NCI-H2171 (cell line): ENCODE data around the gene ZNF516.

ENCODE experiments used
- DNase-seq: peaks from one replicate; lab custom pipeline; 2025; lab: John Stamatoyannopoulos, UW

Gene ZNF516

GRCh38 chr18:76421685-76422078 is 73.4 kb downstream of the ZNF516 start:
- no peak for DNase-seq

DNA sequence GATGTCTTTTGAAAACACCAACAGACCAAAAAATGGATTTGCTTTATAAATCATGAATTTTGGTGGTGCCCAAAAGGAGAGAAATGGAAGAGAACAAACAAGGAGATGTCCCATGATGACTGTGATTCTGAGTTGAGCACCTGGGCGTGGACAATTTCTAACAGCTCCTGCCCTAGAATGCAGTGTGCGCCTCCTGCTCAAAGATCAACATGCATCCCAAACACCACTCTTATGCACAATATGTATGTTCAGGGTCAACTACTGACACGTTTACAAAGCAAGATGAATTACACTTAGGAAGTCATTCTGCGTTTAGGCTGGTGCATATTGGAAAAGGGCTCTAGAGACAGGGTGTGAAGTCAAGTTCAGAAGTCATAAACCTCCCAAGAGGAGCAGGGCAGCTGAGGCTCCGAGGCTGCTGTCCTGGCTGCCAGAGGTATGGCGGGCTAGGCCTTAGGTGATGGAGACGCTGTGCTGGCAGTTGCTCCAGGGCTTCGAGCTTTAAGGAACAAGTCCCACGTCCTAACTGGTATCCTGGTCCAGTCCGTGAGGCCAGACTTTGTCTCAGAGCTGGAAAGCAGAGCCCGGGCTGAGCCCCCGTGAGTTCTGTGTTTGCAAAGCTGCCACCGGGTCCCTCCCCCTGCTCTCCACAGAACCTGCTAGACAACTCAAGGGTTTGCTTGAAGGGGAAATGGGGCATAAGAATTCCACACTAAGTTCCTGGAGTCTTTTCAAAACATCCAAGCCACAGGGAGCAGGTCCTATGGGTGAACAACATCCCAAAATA is 74.0 kb downstream of the ZNF516 start:
- no peak for DNase-seq

DNA sequence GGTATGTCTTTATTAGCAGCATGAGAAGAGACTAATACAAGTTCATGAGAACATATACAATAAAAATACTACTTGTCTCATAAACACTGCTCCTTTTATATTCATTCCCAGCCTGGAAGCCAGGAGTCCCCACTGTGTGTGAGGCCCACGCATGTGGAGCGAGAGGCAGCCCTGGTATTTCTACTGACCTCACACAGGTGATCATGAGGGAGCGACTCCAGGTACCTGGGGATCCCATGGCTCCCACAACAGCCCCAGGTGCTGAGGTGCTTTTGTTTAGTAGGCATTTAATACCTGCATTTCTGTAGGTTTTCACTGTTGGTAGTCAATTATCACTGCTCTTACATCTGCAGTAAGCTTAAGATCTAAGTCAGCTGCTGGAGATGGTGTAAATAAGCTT is 75.2 kb downstream of the ZNF516 start:
- DNase-seq = no peak

DNA sequence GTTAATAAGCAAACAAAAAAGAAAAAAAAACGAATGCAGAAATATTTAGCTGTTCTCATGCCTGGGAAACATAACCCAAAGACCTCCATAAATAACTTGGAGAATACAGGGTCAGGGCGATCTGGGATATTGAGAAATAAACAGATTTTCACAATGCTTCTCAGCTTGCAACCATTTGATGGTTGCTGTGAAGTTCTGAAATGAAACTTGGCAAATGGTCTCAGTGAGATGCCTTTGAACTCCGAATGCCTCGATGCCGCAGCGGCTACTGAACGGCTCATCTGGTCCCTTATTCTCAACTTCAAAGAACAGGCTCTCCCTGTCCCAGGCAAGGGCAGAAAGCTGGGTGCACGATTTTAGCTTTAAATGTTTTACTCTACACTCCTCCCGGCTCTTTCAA is 78.1 kb downstream of the ZNF516 start:
- no peak for DNase-seq

DNA sequence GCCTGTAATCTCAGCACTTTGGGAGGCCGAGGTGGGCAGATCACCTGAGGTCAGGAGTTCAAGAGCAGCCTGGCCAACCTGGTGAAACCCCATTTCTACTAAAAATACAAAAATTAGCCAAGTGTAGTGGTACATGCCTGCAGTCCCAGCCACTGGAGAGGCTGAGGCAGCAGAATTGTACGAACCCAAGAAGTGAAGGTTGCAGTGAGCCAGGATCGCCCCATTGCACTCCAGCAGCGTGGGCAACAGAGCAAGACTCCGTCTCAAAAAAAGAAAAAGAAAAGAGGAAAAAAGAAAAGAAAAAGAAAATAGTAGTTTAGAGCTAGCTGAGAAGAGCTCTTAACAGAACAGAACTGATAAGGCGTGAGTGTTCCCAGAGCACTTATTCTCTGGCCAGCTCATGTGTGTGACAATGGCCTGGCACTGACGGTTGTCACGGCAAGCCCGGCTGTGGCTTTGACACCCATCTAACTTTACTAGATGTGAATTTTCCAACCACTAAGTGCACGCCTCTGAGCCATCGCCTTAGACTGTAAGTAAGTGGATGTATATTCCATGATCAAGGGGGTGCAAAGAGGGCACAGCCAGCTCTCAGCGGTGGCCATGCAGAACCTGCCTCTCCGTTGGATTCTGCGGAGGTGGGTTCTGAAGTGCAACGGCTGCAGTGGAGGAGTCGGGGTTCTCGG is 80.0 kb downstream of the ZNF516 start:
- no peak for DNase-seq

DNA sequence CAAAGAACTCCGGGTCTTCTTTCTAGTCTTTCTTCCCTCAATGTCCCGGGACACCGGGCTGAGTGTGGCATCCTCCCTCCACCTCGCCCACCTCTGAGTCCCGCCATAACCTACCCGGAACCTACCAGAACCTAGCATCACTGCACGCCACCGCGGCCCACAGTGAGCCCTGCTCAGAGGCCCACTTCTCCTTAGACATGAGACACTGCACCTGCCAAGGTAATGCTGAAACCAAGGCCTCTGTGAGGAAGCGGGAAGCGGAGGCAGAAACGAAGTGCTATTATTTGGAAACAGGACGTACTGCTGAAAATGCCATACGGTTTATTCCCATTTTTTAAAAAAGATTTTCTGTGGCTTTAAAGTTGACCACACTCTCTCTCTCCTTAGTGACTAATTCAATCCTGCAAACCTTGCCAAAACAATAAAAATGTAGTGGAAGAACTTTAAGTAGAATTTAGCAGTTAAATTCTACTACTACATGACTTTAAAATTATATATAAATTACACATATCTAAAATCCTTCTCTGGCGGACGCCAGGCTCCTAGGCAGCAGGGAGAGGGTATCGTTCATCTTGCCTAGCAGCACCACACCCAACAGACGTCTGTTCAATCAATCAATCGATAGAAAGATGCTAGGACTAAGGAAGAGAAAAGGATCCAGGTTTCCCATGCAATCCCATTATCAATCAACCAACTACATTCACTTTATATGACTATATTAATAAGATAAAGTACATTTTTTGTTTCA is 82.0 kb downstream of the ZNF516 start:
- no peak for DNase-seq

- no peak for DNase-seq
Observed at GRCh38 chr18:76412010-76412817, 82.8 kb downstream of the ZNF516 start.

- DNase-seq = no peak
Observed at GRCh38 chr18:76410660-76411417, 84.2 kb downstream of the ZNF516 start.

DNA sequence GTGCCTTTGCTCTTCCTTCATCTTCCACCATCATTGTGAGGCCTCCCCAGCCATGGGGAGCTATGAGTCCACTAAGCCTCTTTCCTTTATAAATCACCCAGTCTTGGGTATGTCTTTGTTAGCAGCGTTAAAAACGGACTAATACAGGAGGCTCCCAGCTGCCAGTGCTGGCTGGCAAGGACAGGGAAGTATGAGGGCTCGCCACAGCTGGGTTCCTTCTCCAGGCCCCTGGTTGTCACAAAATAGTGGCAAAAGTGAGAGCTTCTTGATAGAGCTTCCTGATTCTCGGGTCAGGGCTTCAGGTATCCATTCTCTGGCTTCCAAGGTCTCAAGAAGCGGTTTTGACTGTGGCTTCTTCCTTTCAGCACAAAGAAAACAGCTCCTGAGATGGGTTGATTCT is 85.0 kb downstream of the ZNF516 start:
- no peak for DNase-seq

DNA sequence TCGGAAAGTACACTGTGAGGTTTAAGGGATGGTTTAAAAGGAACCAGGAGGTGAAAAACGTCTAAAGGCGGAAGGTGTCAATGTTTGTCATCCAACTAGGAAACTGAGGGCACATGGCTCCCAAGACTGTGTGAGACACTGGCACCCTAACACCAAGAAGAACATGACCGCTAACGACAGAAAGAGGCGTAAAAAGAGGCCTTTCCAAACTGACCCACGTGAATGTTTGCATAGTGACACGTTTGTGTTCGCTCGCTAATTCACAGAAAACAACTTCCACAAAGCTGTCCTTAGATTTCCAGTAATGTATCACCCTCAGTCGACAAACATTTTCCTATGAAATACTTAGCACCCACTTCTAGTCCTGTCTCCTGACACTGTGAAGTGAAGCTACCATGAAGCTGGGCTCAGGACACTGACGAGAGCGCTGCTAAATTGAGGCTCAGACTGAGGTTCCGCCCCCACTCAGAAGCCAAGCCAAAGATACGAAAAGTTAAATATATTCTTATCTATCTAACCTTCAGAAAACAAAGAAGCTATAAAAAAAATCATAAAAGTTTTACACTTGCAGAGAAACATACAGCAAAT is 86.5 kb downstream of the ZNF516 start:
- no peak for DNase-seq

- no peak for DNase-seq
Observed at GRCh38 chr18:76407681-76408080, 87.4 kb downstream of the ZNF516 start.

DNA sequence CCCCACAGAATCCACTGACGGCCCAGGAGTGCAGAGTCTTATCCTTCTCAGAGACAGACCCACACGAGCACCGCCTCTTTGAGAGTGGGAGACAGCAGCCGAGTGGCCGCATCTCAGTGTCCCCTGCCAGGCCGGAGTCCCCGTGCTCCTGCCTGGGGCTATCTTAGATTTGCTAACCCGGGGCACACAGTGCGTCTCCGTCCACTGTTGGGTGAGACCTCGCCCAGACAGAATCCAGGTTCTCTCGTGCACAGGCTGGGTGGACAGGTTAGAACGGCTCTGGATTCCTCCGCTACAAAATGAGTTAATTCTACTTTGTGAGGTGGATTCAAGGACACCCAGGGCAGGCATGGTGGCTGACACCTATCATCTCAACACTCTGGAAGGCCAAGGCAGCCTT is 88.3 kb downstream of the ZNF516 start:
- no peak for DNase-seq

DNA sequence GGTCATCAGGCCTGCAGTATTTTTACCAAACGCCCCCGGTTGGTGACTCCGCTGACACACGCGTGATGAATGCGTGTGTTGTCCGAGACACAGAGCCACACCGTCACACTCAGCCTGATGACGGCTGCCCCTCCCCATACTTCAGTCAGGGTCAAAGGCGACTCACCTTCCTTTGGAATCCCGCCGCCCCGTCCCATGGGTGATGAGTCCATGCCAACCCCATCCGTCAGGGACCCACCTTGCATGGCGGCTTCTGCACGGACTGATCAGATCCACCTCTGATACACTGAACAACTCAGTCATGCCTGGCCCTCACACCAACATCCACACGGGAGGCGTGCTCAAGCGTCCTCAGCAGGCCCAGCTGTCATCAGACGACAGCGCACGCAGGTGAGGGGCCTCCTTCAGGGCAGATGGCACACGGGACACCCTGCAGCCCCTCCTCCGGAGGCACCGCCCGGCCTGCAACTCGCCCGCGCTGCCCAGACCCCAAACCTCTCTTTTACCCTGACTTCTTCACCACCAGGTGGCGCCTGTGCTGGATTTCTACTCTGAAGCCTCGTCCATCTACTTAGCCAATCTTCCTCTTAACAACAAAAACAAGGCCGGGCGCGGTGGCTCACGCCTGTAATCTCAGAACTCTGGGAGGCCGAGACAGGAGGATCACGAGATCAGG is 89.2 kb downstream of the ZNF516 start:
- no peak for DNase-seq

DNA sequence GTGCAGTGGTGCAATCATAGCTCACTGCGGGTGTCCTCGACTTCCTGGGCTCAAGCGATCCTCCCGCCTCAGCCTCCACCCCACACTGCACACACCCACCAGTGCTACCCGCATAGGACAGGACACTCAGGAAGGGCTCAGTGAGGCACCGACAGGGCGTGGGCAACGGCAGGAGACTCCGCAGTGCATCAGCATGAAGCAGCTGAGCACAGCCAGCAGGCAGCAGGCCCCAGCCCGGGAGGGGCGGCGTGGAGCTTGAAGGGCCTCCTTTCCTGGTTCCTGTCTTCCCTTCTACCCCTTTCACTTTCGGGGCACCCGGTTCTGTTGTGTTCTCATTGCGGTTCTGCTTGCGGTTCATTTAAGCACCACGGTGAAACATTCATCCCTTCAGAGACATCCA is 89.8 kb downstream of the ZNF516 start:
- DNase-seq = no peak

DNA sequence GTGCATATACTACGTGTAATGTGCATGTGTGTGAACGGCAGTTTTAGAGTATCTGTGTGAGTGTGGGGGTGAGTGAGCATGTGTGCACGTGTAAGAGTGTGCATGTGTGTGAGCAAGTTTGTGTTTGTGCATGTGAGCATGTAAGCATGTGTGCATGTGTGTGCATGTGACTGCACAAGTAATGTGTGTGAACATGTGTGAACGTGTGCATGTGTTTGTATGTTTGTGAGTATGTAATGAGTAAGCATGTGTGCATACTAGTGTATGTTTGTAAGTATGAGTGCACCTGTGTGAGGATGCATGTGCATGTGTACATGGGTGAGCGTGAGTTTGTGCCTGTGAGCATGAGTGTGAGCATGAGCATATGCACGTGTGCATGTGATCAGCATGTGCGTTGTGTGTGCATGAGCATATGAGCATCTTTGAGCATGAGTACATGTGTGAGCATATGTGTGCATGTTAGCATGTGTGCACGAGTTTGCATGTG is 90.7 kb downstream of the ZNF516 start:
- DNase-seq = no peak

DNA sequence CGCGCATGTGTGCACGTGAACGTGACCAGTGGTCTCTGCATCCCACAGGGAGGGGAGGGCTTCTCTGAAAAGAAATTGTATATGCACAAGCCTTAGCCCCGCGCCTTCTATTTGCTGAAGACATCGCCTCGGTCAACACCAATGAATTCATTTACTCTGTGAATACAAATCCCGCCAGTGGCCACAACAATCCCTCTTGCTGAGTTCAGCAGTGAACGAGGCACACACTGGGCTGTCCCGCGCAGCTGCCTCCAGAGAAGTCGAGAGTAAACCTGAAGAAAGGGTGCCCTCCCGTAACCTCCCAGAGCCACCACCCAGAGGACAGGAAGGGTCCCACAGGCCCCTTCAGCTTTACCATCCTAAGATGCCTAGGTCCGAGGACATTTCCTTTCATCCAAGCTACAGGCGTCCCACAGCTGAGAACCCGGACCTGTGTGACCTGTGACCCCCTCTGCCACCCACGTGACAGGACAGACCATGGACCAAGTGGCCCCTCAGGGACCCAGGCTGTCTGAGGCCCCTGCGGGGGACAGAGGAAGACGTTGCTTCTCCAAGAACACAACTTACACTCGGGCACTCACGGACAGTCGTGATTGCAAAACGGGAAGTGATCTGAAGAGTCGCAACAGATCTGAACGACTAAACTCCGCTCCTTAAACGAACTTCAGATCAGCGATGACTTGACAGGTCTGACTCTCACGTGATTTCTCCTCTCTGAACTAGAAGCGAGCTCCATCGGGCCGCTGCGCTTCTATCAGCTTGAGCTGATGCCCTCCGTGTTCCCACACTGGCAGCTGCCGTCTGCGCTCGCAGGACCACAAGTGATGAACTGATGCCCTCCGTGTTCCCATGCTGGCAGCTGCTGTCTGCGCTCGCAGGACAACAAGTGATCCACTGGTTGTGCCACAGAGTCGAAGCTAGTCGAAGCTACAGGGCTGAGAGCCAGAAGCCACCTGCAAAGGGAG is 92.7 kb downstream of the ZNF516 start:
- no peak for DNase-seq

GRCh38 chr18:76401498-76401897 is 93.5 kb downstream of the ZNF516 start:
- no peak for DNase-seq

- DNase-seq = peak; percentile 7
Observed at GRCh38 chr18:76399613-76400391, 95.2 kb downstream of the ZNF516 start.
